Measurements from ENCODE around the gene SEC22A. TPM values are rescaled to one million over a fixed set of nuclear protein-coding genes. Genes with fewer than 3 reads are reported as not detected.

Gene SEC22A
- total and polyA plus RNA-seq, 10 of the 15 experiments (the other 5 are each of a cell fraction or from before 2014, with no cell fraction given) = 19.3 to 70.3 (median 36.7) TPM

DNA sequence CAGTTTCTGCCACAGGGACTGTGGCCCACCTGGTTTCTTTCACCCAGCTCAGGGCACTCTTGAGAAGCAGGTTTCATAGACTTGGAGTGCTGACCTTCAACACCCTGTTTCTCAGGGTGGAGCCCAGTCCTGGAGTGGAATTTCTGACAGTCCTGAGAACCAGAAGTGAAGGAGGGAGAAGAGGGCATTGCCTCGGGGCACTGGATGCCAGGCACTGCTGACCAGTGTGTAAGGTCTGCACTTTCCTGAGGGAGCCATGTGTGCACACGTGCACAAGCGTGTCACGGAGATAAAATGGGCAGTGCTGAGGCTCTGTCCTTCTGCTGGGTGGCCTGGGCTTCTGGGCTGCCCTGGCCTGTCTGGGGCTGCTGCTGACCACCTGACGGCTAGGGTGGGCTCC, 118.5 kb downstream of the SEC22A start:
- no peak overlapping the region for H3K9ac ChIP-seq (ENCODE audit: control insufficient read depth, insufficient read depth, low read length)
- FAIRE-seq = no peak
- POLR2A ChIA-PET = no interaction called here
- peaks cover 0 to 7% of the 10 kb centered on the region in 2 experiments; a peak in 2 of 4 replicates for H3K27me3 ChIP-seq (replicated peaks in 1 of 2; ENCODE audit: control insufficient read depth in 2 of 2, insufficient read depth in 2 of 2, low read length in 1 of 2)
- RAD21 ChIA-PET (ENCODE audit: unreplicated experiment) = no interaction called here
- H3K9me3 ChIP-seq (replicated peaks; ENCODE audit: control insufficient read depth, insufficient read depth, low read length) = no peaks in the 10 kb centered on the region
- CTCF ChIA-PET = interaction anchor here (0.9 to 1.4 kb wide), 4 partner anchors 11 to 403 kb away, joined by 3 to 4 read pairs (median 3); no protein-coding TSS in a partner anchor
- BruUV-seq (replicated peaks) = no TSS peak
- DNase-seq (ENCODE audit: low read depth, low spot score) = no peak
- in situ Hi-C loops (cut with MboI) (no loop called here), intact Hi-C loops (cut with micrococcal nuclease; ENCODE audit: unreplicated experiment) (no loop called here)
- no peak for ATAC-seq
- no peaks in the 10 kb centered on the region; the same call in 1 of the 2 replicates for H4K20me1 ChIP-seq (ENCODE audit: control insufficient read depth, insufficient read depth)
- SMC1A ChIA-PET (ENCODE audit: uncharacterized antibody, unreplicated experiment) = no interaction called here
- TF ChIP-seq ZZZ3 (IDR thresholded peaks at IDR 0.05; ENCODE audit: control insufficient read depth, insufficient read length, low read depth) = no peak
- TF ChIP-seq BCL11A (IDR thresholded peaks at IDR 0.05; ENCODE audit: low read depth, low read length) = no peak
- no peak for TF ChIP-seq CBFB (IDR thresholded peaks at IDR 0.05; ENCODE audit: low read depth)
- no peak for TF ChIP-seq NRF1 (conservative IDR thresholded peaks at IDR 0.05; ENCODE audit: low read depth, low read length)
- TF ChIP-seq GATAD2B (conservative IDR thresholded peaks at IDR 0.05; ENCODE audit: low read depth) = no peak
- TF ChIP-seq MYC (IDR thresholded peaks at IDR 0.05; ENCODE audit: insufficient read depth, insufficient read length, insufficient replicate concordance, low read length, severe bottlenecking) = no peak
- TF ChIP-seq FOXM1 (IDR thresholded peaks at IDR 0.05; ENCODE audit: low read depth, low read length) = no peak
- no peak for TF ChIP-seq FOS (IDR thresholded peaks at IDR 0.05; ENCODE audit: borderline replicate concordance, extremely low read depth, insufficient read length)
- TF ChIP-seq MEF2B (IDR thresholded peaks at IDR 0.05; ENCODE audit: partially characterized antibody, poor library complexity, severe bottlenecking) = no peak
- TF ChIP-seq NR2F1 (conservative IDR thresholded peaks at IDR 0.05) = no peak
- TF ChIP-seq RAD21 (IDR thresholded peaks at IDR 0.05; ENCODE audit: insufficient read depth, low read depth, low read length) = no peak
- no peak for TF ChIP-seq IRF4 (IDR thresholded peaks at IDR 0.05; ENCODE audit: low read depth, low read length)
- TF ChIP-seq, protein P1, sequence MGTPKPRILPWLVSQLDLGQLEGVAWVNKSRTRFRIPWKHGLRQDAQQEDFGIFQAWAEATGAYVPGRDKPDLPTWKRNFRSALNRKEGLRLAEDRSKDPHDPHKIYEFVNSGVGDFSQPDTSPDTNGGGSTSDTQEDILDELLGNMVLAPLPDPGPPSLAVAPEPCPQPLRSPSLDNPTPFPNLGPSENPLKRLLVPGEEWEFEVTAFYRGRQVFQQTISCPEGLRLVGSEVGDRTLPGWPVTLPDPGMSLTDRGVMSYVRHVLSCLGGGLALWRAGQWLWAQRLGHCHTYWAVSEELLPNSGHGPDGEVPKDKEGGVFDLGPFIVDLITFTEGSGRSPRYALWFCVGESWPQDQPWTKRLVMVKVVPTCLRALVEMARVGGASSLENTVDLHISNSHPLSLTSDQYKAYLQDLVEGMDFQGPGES (IDR thresholded peaks at IDR 0.05) = no peak
- no peak for TF ChIP-seq YY1 (IDR thresholded peaks at IDR 0.05; ENCODE audit: low read depth, low read length)
- TF ChIP-seq SMC3 (IDR thresholded peaks at IDR 0.05; ENCODE audit: borderline replicate concordance, low read length) = no peak
- no peak for TF ChIP-seq MTA2 (IDR thresholded peaks at IDR 0.05; ENCODE audit: low read depth)
- no peak for TF ChIP-seq POLR2AphosphoS5 (IDR thresholded peaks at IDR 0.05; ENCODE audit: low read length)
- no peak for TF ChIP-seq ZBED1 (IDR thresholded peaks at IDR 0.05; ENCODE audit: borderline replicate concordance)
- no peak for TF ChIP-seq SUPT20H (IDR thresholded peaks at IDR 0.05; ENCODE audit: borderline replicate concordance, control insufficient read depth, low read depth, low read length)
- no peak overlapping the region for H3K4me3 ChIP-seq
- no peaks in the 10 kb centered on the region for H3K36me3 ChIP-seq (ENCODE audit: control insufficient read depth in 2 of 2, insufficient read depth in 2 of 2, low read length in 1 of 2)
- no peak overlapping the region for H3K4me2 ChIP-seq (ENCODE audit: control insufficient read depth, insufficient read depth)
- WGBS (ENCODE audit: insufficient coverage, insufficient replicate concordance, low lambda C conversion rate, missing lambda C conversion rate) = 31% methylated on average over 5 of the region's 5 CpGs
- no peaks in the 10 kb centered on the region for H3K79me2 ChIP-seq (ENCODE audit: control insufficient read depth, insufficient read depth, low read length)
- H3K4me1 ChIP-seq (ENCODE audit: control insufficient read depth, insufficient read depth, low read length) = no peaks in the 10 kb centered on the region
- H3K27ac ChIP-seq (ENCODE audit: control insufficient read depth, insufficient read depth) = no peak overlapping the region
- H2AFZ ChIP-seq (ENCODE audit: control insufficient read depth, low read depth, low read length) = no peak overlapping the region

Data from GM12878 (cell line).